DMS153 treated with DMSO at 0.1 percent for 48 hours (cell line): ENCODE measurements around the gene MINDY4B.
"Not testable (repeated sequence)": the region's sequence is repeated elsewhere in the genome, so short reads cannot be mapped to it uniquely, and the experiment has no call there.

ENCODE experiments used
- DNase-seq: peaks from one replicate; lab custom pipeline; 2025; ENCODE audit not compliant: unreplicated experiment; lab: John Stamatoyannopoulos, UW

MINDY4B gene

DNA sequence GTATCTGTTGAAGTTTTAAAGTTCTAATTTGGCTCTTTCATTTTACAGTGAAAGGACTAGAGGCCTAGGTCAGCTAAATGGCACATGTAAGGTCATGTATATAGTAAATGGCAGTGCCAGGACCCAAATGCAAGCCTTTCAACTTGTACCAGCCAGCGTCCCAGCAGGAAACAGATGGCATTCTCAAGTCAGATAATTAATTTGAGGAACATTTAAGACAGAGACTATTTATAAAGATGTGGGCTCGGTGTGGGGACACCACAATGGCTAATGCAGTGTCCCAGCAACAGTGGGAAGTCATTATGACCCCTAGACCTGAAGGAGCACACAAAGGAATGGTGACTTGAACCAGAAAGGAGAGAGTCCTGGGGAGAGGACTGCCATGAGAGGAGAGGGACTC lies 6.1 kb downstream of the MINDY4B start:
- no peak for DNase-seq

DNA sequence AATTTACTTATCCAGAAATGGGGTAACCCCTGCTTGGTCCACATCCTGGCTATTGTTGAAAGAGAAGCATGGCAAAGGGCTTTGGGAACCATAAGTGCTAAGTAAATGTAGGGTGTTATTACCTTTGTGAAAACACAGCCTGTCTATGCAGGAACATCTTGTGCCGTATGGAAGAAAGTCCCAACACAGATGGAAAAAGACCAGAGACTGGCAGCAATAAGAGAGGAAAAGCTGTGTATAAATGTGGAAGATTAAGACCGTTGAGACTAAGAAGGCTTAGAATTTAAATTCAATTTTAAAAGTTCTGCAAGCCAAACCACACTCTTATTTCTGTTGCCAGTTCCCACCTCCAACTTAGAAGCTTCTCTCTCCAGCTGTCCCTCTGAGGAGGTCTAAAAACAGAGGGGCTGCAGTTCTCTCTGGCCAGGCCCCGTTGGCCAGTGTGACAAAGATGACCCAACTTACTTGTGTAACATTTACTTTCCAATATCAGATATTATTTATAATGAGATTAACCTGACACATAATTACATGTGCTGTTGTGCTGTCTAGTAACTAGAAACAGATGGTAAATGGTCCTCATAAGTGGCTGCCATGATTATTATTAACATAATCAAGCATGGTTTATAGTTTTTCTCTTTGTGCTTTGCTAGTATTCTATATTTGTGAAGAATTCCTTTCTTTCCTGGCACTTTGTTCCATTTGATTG lies 7.0 kb downstream of the MINDY4B start:
- DNase-seq = no peak

DNA sequence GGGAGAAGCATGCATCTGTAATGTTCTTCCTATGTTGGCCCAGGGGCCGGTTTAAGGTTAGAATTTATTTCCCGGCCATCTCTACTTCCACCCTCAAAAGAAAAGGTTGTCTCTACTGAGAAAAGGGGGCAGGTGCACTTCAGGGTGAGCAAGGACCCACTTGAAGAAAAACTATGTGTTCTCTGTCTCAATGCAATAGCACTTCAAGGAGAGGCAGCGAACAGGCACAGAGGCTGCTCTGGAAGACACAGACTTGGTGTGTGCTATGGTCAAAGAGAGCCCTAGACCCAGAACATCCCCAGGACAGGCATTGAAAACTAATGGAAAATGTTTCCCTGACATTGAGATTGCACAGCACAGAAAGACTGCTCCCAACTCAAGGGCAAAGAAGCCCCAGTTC lies 7.6 kb downstream of the MINDY4B start:
- DNase-seq = no peak

DNA sequence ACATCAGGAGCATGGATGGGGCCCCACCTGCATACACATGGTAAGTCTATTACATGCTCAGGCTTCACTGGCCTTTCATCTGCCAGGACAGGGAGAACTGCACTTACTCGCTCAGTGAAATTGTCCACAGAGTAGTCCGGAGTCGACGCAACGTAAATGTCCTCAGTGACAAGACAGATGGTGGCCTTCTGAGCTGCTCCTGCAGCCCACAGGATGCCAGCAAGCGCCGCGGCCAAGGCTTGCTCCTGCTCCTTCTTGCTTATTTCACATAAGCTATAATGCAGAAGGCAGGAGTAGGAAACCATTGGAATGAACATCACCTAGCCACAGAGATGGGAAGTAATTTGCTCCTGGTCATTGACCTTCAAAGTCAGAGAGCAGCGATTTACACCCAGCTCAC lies 14.4 kb downstream of the MINDY4B start:
- no peak for DNase-seq

DNA sequence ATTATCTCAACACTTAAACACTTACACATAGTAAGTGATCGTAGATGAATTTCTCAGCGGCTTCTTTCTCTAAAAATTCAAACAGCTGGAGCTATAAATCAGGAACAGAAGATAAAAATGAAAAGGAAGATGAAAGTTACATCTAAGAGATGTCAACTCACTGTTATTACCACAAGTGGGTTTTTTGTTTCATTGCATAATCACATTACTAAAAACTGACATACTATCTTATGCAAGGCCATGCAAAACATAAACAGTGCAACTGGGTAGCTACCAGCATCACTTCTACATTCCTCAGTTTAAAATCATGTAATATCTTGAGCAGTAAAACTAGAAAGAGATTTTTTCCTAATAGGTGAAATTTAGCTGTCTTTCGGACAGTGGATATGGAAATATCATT lies 14.9 kb downstream of the MINDY4B start:
- no peak for DNase-seq

DNA sequence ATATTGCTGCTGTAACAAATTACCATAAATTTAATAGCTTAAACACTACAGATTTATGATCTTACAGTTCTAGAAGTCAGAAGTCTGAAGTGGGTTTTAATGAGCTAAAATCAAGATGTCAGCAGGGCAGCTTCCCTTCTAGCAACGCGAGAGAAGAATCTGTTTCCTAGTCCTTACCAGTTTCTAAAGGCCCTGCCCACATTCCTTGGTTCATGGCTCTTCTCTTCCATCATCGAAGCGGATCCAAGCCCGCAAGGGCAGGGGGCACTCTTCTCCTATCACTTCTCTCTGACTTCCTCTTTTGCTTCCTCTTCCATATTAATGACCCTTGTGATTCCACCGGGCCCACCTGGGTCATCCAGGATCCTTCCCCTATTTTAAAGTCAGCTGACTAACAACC lies 16.1 kb downstream of the MINDY4B start:
- no peak for DNase-seq

DNA sequence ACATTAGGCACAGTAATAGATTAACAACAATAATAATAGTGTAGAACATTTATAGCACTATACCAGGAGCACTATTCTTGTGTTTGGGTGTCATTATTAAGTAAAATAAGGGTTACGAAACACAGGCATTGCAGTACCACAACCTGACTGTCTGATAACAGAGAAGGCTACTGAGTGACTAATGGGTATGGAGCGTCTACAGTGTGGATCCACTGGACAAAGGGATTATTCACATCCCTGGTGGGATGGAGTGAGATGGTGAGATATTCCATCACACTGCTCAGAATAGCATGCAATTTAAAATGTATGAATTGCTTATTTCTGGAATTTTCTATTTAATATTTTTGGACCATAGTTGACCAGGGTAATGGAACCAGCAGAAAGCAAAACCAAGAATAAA lies 18.2 kb downstream of the MINDY4B start:
- no peak for DNase-seq

DNA sequence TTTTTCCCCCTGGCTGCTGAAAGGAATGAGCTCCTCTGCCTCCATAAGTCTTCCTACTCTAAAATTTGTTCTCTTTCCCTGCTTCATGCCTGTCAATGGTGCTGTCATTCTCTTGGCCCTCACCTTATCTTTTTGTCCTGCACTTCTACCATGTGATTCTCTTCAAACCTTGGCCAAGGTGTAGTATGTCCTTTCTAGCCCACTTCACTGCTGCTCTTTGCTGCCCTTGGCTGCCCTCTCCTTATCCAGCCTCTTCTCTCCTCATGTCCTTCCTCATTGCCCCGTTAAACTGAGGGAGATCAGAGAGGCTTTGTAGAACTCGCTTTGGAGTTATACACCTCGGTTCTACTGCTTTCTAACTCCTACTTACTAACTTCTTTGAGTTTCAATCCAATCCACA lies 19.7 kb downstream of the MINDY4B start:
- no peak for DNase-seq

DNA sequence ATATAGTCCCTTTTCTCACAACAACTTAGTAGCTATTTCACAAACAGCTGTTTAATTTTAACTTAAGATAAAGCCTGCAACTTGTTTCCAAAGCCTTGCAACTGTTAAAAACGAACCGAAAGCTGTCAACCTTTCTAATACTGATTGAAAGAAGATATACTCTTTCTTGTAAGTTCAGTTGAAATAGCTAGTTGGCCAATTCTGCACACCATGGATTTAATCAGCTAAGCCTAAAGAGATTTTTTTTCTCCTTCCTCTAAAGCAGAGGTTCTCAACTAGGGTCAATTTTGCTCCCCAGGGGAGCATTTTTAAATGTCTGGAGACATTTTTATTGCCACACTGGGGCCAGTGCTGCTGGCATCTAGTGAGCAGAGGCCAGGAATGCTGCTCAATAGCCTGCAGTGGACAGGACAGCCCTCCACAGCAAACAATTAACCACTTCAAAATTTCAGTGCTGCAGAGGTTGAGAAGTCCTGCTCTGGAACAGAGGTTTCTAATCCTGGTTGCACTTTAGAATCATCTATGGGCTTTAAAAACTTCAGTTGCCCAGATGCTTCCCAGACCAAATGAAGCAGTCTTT lies 26.2 kb downstream of the MINDY4B start:
- no peak for DNase-seq

DNA sequence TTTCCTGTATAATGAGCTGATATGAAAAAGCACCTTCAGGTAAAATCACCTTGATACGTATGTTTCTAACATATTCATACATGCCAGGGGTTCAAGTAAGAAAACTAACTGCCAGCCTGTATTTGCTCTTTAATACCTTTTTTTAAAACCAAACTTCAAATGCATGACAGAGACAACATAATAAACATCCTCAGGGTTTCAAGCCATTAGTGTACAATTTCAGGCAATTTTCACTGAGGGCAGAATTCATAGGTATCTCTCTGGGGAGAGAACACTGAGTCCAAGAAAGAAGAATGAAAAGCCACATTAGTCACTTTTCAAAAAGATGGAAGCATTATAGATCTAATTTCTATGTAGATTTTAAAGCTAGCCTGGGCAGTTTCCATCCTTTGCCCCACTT lies 26.9 kb downstream of the MINDY4B start:
- no peak for DNase-seq

DNA sequence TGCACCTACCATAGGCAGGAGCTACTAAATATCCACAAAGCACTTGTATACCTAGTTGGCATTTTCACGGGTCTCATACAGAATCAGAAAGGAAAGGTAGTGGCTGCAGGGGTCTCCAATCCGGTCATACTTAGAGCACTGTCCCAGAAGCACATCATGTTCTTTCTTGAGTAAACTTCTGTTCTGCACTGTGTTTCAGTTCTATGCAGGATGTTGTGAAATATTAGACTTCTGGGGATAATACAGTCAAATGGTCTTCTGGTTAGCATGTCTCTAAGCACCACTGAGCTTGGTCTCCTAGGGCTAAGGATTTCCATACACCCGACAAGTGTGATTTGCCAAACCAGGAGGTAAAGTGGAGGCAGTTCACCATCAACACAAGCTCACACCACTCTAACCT lies 27.9 kb downstream of the MINDY4B start:
- DNase-seq = no peak

DNA sequence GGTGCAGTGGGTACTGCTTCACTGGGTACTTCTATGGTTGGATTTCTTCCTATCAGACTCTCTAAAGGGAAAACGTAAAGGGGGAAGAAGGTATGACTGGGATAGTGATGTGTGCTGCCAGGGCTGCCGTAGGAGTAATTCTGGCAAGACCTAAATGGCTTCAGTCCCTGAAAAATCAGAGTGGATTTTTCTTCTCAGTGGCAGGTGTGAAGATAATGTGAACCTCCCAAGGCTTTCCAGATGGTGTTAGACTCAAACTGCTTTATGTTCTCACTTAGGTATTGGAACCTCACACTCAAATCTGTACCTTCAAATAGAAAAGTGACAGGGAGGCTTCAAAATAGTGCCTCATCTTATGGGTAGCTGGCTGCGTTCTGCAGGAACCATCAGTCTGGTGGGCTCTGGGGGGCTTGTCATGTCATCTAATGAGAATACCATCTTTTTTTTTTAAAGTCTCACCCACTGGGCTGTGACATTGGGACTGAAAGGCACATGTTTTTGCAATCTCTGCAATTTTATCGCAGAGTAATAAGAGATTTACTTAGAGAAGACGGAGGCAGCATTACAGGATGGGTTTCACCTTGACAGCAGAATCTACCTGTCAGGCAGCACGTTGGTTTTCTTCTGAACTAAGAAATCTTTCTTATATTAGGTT lies 28.5 kb downstream of the MINDY4B start:
- no peak for DNase-seq

DNA sequence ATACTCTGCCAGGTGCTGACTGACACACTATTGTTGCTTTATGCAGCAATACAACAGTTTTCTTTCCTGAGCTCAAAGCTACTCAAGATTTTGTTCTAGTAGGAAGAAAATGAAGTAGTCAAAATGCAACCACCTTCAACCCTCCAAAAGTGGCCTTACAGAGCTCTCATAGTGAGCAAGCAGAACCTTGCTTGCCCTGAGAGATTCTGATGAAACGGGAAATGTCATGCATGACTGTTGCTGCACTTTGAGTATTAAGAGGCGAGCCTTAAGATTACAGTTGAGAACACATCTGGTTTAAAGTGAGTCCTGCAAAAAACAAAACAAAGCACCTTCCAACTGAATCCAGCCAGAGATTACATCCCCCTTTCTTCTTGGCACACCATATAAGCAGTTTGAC lies 29.7 kb downstream of the MINDY4B start:
- no peak for DNase-seq

DNA sequence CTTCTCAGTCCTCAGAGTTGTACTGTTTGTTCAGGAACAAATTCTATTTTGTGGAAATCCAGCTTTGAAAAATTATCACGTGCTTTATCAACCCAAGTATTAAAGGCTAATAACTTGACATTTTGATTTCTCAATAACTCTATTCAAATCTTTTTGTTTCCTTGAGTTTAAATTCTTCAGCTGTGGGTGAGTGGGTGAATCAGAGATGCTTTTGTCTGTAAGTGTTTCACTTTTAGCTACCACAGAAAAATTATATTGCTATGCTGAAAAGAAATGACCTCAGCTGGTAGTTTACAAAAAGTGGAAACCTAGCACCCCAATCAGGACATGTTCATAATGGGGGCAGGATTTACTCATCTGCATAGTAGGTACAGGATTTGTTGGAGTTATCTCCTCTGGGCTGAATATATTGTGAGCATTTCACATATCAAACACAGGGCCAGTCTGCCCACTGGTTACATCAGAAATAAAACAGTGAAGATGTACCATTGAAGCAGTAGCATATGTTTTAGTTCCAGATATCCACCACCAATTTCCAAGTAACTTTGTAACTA lies 30.5 kb downstream of the MINDY4B start:
- DNase-seq = no peak

DNA sequence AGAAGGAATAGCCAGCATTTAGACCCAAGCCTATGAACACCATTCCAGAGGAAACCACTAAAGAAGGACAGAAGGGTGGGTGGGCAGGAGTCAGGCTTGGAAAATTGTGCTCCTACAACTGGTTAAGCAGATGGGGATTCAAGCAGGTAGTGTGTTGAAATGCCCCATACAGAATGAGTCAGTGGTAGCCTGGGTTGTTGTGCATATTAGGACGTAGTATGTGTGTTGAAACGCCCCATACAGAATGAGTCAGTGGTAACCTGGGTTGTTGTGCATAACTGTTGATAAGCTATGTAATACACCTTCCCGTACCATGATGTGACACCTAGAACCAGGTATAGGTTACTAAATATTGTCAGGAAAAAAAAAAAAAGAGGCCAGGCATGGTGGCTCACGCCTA lies 34.0 kb downstream of the MINDY4B start:
- DNase-seq = no peak

DNA sequence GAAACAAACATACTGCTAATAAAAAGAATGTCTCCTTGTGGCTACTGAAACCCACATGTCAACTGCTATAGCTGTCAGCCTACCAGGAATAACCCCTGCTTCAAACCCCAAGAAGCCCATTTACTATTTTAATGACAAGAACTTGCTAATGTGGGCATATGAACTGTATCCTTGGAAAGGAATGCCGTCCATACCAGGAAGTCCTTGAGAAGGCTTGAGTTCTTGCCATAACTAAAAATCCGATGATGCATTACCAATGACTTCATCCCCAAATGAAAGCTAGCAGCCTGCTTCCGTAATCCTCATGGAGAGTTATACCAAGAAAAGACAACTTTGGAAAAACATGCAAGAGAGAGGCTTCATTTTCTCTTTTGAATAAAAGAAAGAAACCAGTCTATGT lies 34.8 kb downstream of the MINDY4B start:
- DNase-seq = no peak

DNA sequence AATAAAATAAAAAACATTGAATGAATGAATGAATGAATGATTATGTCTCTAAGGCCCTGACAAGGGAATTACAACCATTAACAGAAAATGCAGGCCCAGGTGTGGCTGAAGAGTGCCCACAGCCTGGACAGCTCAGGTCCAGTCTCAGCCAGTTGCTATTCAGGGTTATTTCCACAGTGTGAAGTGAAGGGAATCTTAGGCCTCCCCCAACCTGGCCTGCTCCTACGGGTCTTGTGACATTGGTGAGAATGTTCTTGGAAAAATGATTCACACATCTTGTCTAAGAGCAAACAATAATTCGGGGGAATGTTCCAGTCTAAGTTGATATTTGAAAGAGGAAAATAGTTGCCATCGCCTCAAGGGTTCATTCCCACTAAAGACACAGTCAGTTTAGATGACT lies 37.0 kb downstream of the MINDY4B start:
- no peak for DNase-seq

DNA sequence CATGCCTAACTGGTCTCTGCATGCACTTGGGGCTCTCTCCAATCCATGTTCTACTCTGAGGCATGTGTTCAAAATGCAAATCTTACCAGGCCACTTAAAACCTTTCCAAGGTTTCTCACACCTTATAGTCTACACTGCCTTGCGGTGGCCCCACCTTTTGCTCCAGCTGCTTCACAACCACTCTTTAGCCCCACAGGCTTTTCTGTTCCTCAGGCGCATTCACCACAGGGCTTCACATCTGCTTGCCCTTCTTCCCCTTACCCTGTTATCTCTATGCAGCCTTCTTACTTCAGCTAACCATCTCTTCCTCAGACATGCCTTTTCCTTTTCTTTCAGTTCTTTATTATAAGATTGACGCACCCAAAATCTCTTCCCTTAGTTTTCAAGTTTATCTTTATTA lies 37.8 kb downstream of the MINDY4B start:
- no peak for DNase-seq

DNA sequence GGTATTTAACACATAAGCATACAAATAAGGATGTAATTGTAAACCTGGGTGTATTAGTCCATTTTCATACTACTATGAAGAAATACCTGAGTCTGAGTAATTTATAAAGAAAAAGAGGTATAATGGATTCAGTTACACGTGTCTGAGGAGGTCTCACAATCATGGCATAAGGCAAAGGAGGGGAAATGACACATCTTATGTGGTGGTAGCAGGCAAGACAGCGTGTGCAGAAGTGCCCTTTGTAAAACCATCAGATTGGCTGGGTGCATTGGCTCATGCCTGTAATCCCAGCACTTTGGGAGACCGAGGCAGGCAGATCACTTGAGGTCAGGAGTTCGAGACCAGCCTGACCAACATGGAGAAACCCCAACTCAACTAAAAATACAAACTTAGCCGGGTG lies 41.3 kb downstream of the MINDY4B start:
- not testable (repeated sequence) for DNase-seq

DNA sequence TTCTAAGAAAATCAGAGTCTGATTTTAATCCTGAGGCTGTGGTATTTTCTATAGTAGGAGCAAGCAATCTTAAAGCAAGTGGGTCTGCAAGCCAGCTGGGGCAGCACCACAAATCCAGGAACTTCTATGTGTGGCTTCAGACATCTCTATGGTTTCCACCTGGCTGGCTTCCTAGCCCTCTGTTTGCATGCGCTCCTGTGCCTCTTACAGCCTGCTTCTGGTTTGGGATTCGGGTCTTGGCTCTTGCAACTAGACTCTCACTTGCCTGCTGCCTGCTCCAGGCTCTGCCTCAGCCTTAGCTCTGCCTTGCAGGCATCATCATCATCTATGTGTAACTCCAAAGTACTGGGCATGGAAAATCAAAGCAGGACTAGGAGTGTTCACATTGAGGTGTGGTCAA lies 43.4 kb downstream of the MINDY4B start:
- DNase-seq = no peak

DNA sequence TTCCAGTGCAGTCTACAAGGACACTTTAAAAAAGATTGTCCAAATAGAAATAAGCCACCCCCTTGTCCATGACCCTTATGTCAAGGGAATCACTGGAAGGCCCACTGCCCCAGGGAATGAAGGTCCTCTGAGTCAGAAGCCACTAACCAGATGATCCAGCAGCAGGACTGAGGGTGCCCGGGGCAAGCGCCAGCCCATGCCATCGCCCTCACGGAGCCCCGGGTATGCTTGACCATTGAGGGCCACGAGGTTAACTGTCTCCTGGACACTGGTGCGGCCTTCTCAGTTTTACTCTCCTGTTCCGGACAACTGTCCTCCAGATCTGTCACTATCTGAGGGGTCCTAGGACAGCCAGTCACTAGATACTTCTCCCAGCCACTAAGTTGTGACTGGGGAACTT lies 47.3 kb downstream of the MINDY4B start:
- DNase-seq = not testable (repeated sequence)

DNA sequence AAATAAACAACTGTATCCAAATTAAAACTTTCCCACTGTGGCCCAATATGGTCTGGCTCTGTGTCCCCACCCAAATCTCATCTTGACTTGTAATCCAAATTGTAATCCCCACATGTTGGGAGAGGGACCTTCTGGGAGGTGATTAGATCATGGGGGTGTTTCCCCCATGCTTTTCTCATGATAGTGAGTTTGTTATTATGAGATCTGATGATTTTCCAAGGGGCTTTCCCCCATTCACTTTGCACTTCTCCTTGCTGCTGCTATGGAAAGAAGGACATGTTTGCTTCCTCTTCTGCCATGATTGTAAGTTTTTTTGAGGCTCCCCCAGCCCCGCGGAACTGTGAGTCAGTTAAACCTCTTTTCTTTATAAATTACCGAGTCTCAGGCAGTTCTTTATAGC lies 55.0 kb downstream of the MINDY4B start:
- DNase-seq = no peak
